ENCODE data around the gene CROCC2. TPM values are rescaled to one million over a fixed set of nuclear protein-coding genes. Genes with fewer than 3 reads are reported as not detected.

CROCC2 gene
- total and polyA plus RNA-seq, 2 of the 13 experiments (the other 11 are each of a cell fraction or from before 2014, with no cell fraction given) = not detected

DNA sequence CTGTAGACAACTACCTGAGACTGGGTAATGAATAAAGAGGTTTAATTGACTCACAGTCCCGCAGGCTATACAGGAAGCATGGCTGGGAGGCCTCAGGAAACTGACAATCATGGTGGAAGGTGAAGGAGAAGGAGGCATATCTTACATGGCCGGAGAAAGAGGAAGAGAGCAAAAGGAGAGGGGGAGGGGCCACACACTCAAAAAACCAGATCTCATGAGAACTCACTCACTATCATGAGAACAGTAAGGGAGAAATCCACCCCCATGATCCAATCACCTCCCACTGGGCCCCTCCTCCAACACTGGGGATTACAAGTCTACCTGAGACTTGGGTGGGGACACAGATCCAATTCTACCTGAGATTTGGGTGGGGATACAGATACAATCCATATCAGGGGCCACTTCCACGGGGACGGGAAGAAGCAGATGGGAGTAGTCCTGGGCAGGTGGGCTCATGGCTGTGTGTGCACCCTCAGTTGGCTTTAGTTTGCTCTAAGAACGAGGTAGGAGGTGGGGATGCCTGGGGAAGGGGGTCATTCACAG, 20.0 kb upstream of the CROCC2 start:
- 83% methylated on average over 5 of the region's 5 CpGs for WGBS (ENCODE audit: low lambda C conversion rate)
- Histone ChIP-seq H3K79me2 (ENCODE audit: insufficient read depth, low read length) (no peaks in the 10 kb centered on the region), H3K4me2 (ENCODE audit: low read depth, low read length) (no peak overlapping the region), H3K4me1 (ENCODE audit: insufficient read depth, low read length) (peaks cover 46% of the 10 kb centered on the region), H3K36me3 (replicated peaks in 1 of 2; ENCODE audit: control insufficient read depth in 1 of 2, insufficient read depth in 2 of 2, low read length in 2 of 2) (no peaks in the 10 kb centered on the region), H3K4me3 (replicated peaks in 1 of 3; ENCODE audit: insufficient read depth in 1 of 3, low read depth in 2 of 3, low read length in 3 of 3) (no peak overlapping the region), H3K27ac (ENCODE audit: extremely low read length, insufficient read depth, low read length) (no peak overlapping the region), H3K27me3 (ENCODE audit: control insufficient read depth in 1 of 2, insufficient read depth in 2 of 2, low read length in 2 of 2) (no peaks in the 10 kb centered on the region), H2AFZ (ENCODE audit: low read length) (no peak overlapping the region), H3K9me3 (ENCODE audit: low read length) (no peaks in the 10 kb centered on the region), H3K9ac (ENCODE audit: insufficient read depth, low read depth, low read length) (no peak overlapping the region), H4K20me1 (ENCODE audit: insufficient read depth, low read length) (no peaks in the 10 kb centered on the region)
- BruUV-seq (replicated peaks) = no TSS peak
- DNase-seq (ENCODE audit: low spot score) (no peak), ATAC-seq (no peak), FAIRE-seq (no peak)
- in situ Hi-C loops (cut with HindIII; ENCODE audit: extremely low pct_ligation_motif_present, low pct_unique_long_range_greater_than_20kb) = no loop called here
- POLR2A ChIA-PET = interaction anchor here (1.2 to 9.3 kb wide), 3 partner anchors 12 to 29 kb away, joined by 4 to 63 read pairs (median 5); no protein-coding TSS in a partner anchor
- no peak for TF ChIP-seq NR1H2 (CRISPR knock-in tag; IDR thresholded peaks at IDR 0.05; ENCODE audit: borderline replicate concordance, low read depth)
- TF ChIP-seq HNRNPLL (IDR thresholded peaks at IDR 0.05; ENCODE audit: low read depth, low read length, poor library complexity, severe bottlenecking) = no peak
- no peak for TF ChIP-seq KDM4B (CRISPR knock-in tag; IDR thresholded peaks at IDR 0.05)
- no peak for TF ChIP-seq PHF21A (CRISPR knock-in tag; IDR thresholded peaks at IDR 0.05)
- no peak for TF ChIP-seq KDM5A (IDR thresholded peaks at IDR 0.05; ENCODE audit: borderline replicate concordance, low read length)
- TF ChIP-seq, protein P1, sequence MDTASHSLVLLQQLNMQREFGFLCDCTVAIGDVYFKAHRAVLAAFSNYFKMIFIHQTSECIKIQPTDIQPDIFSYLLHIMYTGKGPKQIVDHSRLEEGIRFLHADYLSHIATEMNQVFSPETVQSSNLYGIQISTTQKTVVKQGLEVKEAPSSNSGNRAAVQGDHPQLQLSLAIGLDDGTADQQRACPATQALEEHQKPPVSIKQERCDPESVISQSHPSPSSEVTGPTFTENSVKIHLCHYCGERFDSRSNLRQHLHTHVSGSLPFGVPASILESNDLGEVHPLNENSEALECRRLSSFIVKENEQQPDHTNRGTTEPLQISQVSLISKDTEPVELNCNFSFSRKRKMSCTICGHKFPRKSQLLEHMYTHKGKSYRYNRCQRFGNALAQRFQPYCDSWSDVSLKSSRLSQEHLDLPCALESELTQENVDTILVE (CRISPR knock-in tag; IDR thresholded peaks at IDR 0.05) = no peak
- TF ChIP-seq ZNF546 (CRISPR knock-in tag; conservative IDR thresholded peaks at IDR 0.05) = no peak
- intact Hi-C loops (cut with micrococcal nuclease; ENCODE audit: unreplicated experiment) = no loop called here
- CTCF ChIA-PET (ENCODE audit: low intra/inter-chr PET ratio, low total read pairs) = no interaction called here

All from HepG2 (cell line).